A549 (cell line): ENCODE results near the gene APLP2. TPM values are rescaled to one million over a fixed set of nuclear protein-coding genes. Genes with fewer than 3 reads are reported as not detected.
A peak's percentile ranks its signal among the peaks of the same experiment; 100 is the strongest.

Source experiments
- ATAC-seq, 2 experiments: fragments of 200-7000 bp in 1 of 2; fragments of >200 bp in 1 of 2; cut with Nextera tagmentation in 1 of 2; cut with Tn5 transposase in 1 of 2; 3 replicates each; pipeline versions ENCODE4 v1.8.0 to v1.9.1; 2018 to 2020; ENCODE audit warnings: mild to moderate bottlenecking in 1 of 2, moderate library complexity in 1 of 2
- CTCF ChIA-PET: fragments of 300-600 bp; sonication (Branson Sonifier 250); formaldehyde crosslinking; extraction: SDS; loops from one replicate; lab custom pipeline; 2021; ENCODE audit warnings: antibody characterized with exemption, inconsistent platforms; lab: Yijun Ruan, JAX
- POLR2A ChIA-PET: fragments of 350-600 bp; formaldehyde crosslinking; extraction: SDS; loops from one replicate; lab custom pipeline; 2021; ENCODE audit warnings: antibody characterized with exemption, inconsistent platforms; lab: Yijun Ruan, JAX
- DNase-seq, 2 experiments: peaks; one replicate each; pipeline versions ENCODE4 v3.0.0 to v3.0.0-alpha.2; 2011 to 2016; ENCODE audit warnings: low read depth in 1 of 2, low spot score in 1 of 2
- FAIRE-seq: peaks from 2 replicates; lab custom pipeline; 2011; peaks lifted over from hg19 to GRCh38; lab: Jason Lieb, UNC
- H3K27ac ChIP-seq, 2 experiments: fragments of >200 bp; sonication (Bioruptor Twin); formaldehyde crosslinking; 3 replicates each; pipeline ENCODE4 v1.5.1; 2016 to 2017
- H3K4me1 ChIP-seq: fragments of >200 bp; sonication (Bioruptor Twin); formaldehyde crosslinking; 3 replicates; pipeline ENCODE4 v1.6.1; 2016
- H3K4me2 ChIP-seq: fragments of >200 bp; sonication (Bioruptor Twin); formaldehyde crosslinking; 3 replicates; pipeline ENCODE4 v1.6.1; 2016
- H3K4me3 ChIP-seq: fragments of >200 bp; sonication (Bioruptor Twin); formaldehyde crosslinking; 3 replicates; pipeline ENCODE4 v1.5.1; 2016
- H3K9me3 ChIP-seq: fragments of >200 bp; sonication (Bioruptor Twin); formaldehyde crosslinking; 3 replicates; pipeline ENCODE4 v1.6.1; 2016
- CBX8 ChIP-seq: fragments of 200-600 bp; sonication (generic); IDR thresholded peaks from 2 replicates; pipeline ENCODE4 v1.6.1; 2016
- CHD2 ChIP-seq: fragments of 150-350 bp; IDR thresholded peaks from 2 replicates; pipeline ENCODE4 v1.6.1; 2014; ENCODE audit warnings: low read length; ENCODE audit not compliant: partially characterized antibody
- HOXA7 ChIP-seq: fragments of 250-450 bp; sonication (Bioruptor Pico); IDR thresholded peaks from 2 replicates; pipeline ENCODE4 v1.5.0; 2020; ENCODE audit warnings: mild to moderate bottlenecking, moderate library complexity
- HOXB13 ChIP-seq: fragments of 250-450 bp; sonication (Bioruptor Pico); IDR thresholded peaks from 2 replicates; pipeline ENCODE4 v1.5.0; 2020; ENCODE audit warnings: low read depth, mild to moderate bottlenecking, moderate library complexity
- JUNB ChIP-seq: fragments of >200 bp; sonication (Bioruptor Twin); formaldehyde crosslinking; IDR thresholded peaks from 2 replicates; pipeline ENCODE4 v1.6.1; 2016
- MAFK ChIP-seq: fragments of 450-650 bp; IDR thresholded peaks from 2 replicates; pipeline ENCODE4 v1.6.1; 2014; ENCODE audit not compliant: partially characterized antibody
- NR3C1 ChIP-seq: fragments of >200 bp; sonication (Bioruptor Twin); formaldehyde crosslinking; IDR thresholded peaks from 3 replicates; pipeline ENCODE4 v1.6.1; 2017
- PHF8 ChIP-seq: fragments of 200-600 bp; sonication (generic); IDR thresholded peaks from 2 replicates; pipeline ENCODE4 v1.6.1; 2016; ENCODE audit warnings: low read depth, mild to moderate bottlenecking, antibody characterized with exemption, moderate library complexity, borderline replicate concordance
- POLR2AphosphoS2 ChIP-seq: conservative IDR thresholded peaks from 2 replicates; pipeline ENCODE4 v1.6.1; 2012; ENCODE audit warnings: low read length, improper control_type of control experiment, inconsistent platforms
- RAD21 ChIP-seq, 2 experiments: fragments of >200 bp in 1 of 2; sonication (Bioruptor Twin) in 1 of 2; formaldehyde crosslinking in 1 of 2; IDR thresholded peaks in 1 of 2; conservative IDR thresholded peaks in 1 of 2; 2 replicates in 1 of 2; 3 replicates in 1 of 2; pipeline ENCODE4 v1.6.1; 2012 to 2018; ENCODE audit warnings: inconsistent platforms in 1 of 2
- RARB ChIP-seq: fragments of 250-450 bp; sonication (Bioruptor Pico); IDR thresholded peaks from 2 replicates; pipeline ENCODE4 v1.8.0; 2021; ENCODE audit warnings: mild to moderate bottlenecking, moderate library complexity
- RCOR1 ChIP-seq: fragments of 150-350 bp; IDR thresholded peaks from 2 replicates; pipeline ENCODE4 v1.6.1; 2014; ENCODE audit warnings: antibody characterized with exemption, low read length, low read depth
- TFCP2L1 ChIP-seq: fragments of 250-450 bp; sonication (Bioruptor Pico); IDR thresholded peaks from 2 replicates; pipeline ENCODE4 v1.5.0; 2021; ENCODE audit warnings: mild to moderate bottlenecking
- TP53 ChIP-seq: fragments of 250-450 bp; sonication (Bioruptor Pico); IDR thresholded peaks from 2 replicates; pipeline ENCODE4 v1.5.0; 2021; ENCODE audit warnings: mild to moderate bottlenecking, moderate library complexity
- ZFP36 ChIP-seq: fragments of 450-650 bp; IDR thresholded peaks from 2 replicates; pipeline ENCODE4 v1.6.1; 2014; ENCODE audit warnings: borderline replicate concordance; ENCODE audit not compliant: partially characterized antibody
- ZNF302 ChIP-seq: fragments of 250-450 bp; sonication (Bioruptor Pico); IDR thresholded peaks from 2 replicates; pipeline ENCODE4 v1.9.0; 2021; ENCODE audit warnings: inconsistent platforms, mild to moderate bottlenecking, moderate library complexity
- ZSCAN20 ChIP-seq: fragments of 250-450 bp; sonication (Bioruptor Pico); IDR thresholded peaks from 2 replicates; pipeline ENCODE4 v1.8.0; 2022; ENCODE audit warnings: mild to moderate bottlenecking, moderate library complexity
- WGBS: methylation state at CpG from one replicate; pipeline ENCODE4 v1.1.6; 2017; ENCODE audit errors: missing lambda C conversion rate; 5-methylcytosine and 5-hydroxymethylcytosine counted together
- polyA plus RNA-seq, 4 experiments: library from polyadenylated mRNA; depleted of rRNA in 3 of 4; stranded (reverse); fragments of >200 nt; fragmentation: RNase III in 1 of 4; extraction: RNeasy Plus Mini Kit Qiagen cat#74134 plus additional on column Dnase treatment in 1 of 4; gene quantifications; 2 replicates in 3 of 4; 3 replicates in 1 of 4; pipeline ENCODE4 v1.2.3, GENCODE V29; 2011 to 2017
- TF ChIP-seq, protein P1 (sequence below): fragments of 200-600 bp; sonication (generic); IDR thresholded peaks from 2 replicates; pipeline ENCODE4 v1.6.1; 2016; ENCODE audit warnings: antibody characterized with exemption, mild to moderate bottlenecking, moderate library complexity

The APLP2 gene
- polyA plus RNA-seq, 2 of the 4 experiments (the other 2 are of a cell fraction), result 166 to 203 TPM

GRCh38 chr11:130160498-130161155, 90.9 kb downstream of the APLP2 start:
- no peak overlapping the region for H3K4me2 ChIP-seq
- ChIA-PET CTCF (no interaction called here), POLR2A (no interaction called here)
- H3K4me1 ChIP-seq, result peaks cover 19% of the 10 kb centered on the region
- WGBS, result 87% methylated on average over 19 of the region's 19 CpGs
- DNase-seq, result no peak
- H3K9me3 ChIP-seq, result no peaks in the 10 kb centered on the region
- no peak for TF ChIP-seq CHD2
- no peak for TF ChIP-seq HOXB13 (CRISPR knock-in tag)
- TF ChIP-seq POLR2AphosphoS2, result no peak
- no peak for TF ChIP-seq RAD21 (conservative IDR thresholded peaks at IDR 0.05 in 1 of 2, IDR thresholded peaks at IDR 0.05 in 1 of 2)
- no peak for TF ChIP-seq ZSCAN20 (CRISPR knock-in tag)
- no peak for TF ChIP-seq RCOR1
- TF ChIP-seq RARB (CRISPR knock-in tag), result no peak
- no peak for TF ChIP-seq NR3C1
- FAIRE-seq, result no peak
- no peak overlapping the region for H3K4me3 ChIP-seq
- ATAC-seq, result no peak
- H3K27ac ChIP-seq, result no peak overlapping the region

DNA sequence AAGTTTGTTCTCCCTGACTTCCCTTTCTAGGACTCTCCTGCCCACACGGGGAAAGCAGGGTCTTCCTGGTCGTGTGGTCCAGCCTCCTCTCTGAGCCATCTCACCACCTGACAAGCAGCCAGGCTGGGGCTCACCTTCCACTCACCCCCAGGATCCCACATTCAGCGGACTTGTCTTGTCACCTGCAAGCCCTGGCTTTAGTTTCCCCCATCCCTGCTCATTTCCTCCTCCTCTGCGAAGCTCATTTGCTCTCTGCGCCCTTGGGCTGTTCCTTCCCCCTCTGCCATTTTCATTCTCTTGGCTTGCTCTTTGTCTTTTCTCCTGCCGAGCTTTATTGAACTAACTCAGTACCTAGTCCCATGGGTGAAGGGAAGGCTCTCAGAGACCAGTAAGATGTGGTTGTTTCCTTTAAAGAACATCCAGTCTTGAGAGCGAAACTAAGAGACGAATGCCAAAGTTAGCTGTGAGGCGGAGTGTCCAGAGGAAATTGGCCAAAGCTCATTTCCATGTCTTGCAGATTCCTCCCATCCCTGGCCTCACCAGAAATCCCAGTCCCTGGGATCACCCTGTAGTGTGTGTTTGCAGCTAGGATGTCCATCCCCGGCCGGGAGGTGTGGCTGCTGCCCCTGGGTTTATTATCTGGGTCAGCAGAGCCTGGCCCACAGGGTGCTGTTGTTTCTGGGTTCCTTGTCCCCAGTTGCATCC, 91.9 kb downstream of the APLP2 start:
- FAIRE-seq, result no peak
- no peak overlapping the region for H3K4me3 ChIP-seq
- no peak for ATAC-seq
- DNase-seq, result no peak
- ChIA-PET CTCF (no interaction called here), POLR2A (no interaction called here)
- H3K4me1 ChIP-seq, result peaks cover 21% of the 10 kb centered on the region
- H3K9me3 ChIP-seq, result no peaks in the 10 kb centered on the region
- 0 out of 6 replicates have a peak overlapping the region, but pooled peaks of 1 of the 2 experiments have one; percentile 24 for H3K27ac ChIP-seq
- H3K4me2 ChIP-seq, result no peak overlapping the region
- no peak for TF ChIP-seq ZNF302 (CRISPR knock-in tag)
- TF ChIP-seq MAFK, result no peak
- TF ChIP-seq HOXA7 (CRISPR knock-in tag), result no peak
- no peak for TF ChIP-seq HOXB13 (CRISPR knock-in tag)
- TF ChIP-seq JUNB, result no peak
- no peak for TF ChIP-seq CBX8
- TF ChIP-seq ZFP36, result no peak
- no peak for TF ChIP-seq TP53 (CRISPR knock-in tag)
- TF ChIP-seq, protein P1, sequence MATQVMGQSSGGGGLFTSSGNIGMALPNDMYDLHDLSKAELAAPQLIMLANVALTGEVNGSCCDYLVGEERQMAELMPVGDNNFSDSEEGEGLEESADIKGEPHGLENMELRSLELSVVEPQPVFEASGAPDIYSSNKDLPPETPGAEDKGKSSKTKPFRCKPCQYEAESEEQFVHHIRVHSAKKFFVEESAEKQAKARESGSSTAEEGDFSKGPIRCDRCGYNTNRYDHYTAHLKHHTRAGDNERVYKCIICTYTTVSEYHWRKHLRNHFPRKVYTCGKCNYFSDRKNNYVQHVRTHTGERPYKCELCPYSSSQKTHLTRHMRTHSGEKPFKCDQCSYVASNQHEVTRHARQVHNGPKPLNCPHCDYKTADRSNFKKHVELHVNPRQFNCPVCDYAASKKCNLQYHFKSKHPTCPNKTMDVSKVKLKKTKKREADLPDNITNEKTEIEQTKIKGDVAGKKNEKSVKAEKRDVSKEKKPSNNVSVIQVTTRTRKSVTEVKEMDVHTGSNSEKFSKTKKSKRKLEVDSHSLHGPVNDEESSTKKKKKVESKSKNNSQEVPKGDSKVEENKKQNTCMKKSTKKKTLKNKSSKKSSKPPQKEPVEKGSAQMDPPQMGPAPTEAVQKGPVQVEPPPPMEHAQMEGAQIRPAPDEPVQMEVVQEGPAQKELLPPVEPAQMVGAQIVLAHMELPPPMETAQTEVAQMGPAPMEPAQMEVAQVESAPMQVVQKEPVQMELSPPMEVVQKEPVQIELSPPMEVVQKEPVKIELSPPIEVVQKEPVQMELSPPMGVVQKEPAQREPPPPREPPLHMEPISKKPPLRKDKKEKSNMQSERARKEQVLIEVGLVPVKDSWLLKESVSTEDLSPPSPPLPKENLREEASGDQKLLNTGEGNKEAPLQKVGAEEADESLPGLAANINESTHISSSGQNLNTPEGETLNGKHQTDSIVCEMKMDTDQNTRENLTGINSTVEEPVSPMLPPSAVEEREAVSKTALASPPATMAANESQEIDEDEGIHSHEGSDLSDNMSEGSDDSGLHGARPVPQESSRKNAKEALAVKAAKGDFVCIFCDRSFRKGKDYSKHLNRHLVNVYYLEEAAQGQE, result no peak
- TF ChIP-seq TFCP2L1 (CRISPR knock-in tag), result no peak
- no peak for TF ChIP-seq PHF8
- WGBS, result 77% methylated on average over 9 of the region's 11 CpGs

GRCh38 chr11:130162733-130163132, 93.0 kb downstream of the APLP2 start:
- Histone ChIP-seq H3K9me3 (no peaks in the 10 kb centered on the region), H3K27ac (no peak overlapping the region; a peak in 1 of 6 replicates), H3K4me2 (no peak overlapping the region), H3K4me1 (peaks cover 24% of the 10 kb centered on the region), H3K4me3 (no peak overlapping the region)
- WGBS, result 88% methylated on average over 5 of the region's 5 CpGs
- ATAC-seq, result no peak
- TF ChIP-seq MAFK (peak; percentile 28), TP53 (CRISPR knock-in tag) (no peak)
- FAIRE-seq, result no peak
- no peak for DNase-seq
- CTCF ChIA-PET, result no interaction called here
- POLR2A ChIA-PET, result no interaction called here
